SK-N-SH treated with all-trans-retinoic acid at 6 μM for 48 hours (cell line): ENCODE results near the gene C2orf74.

Experiments
- ARNTL ChIP-seq: fragments of 450-650 bp; formaldehyde crosslinking; IDR thresholded peaks from 2 replicates; pipeline ENCODE4 v1.5.0; 2020; ENCODE audit warnings: low read depth, mild to moderate bottlenecking, moderate library complexity, borderline replicate concordance
- BACH2 ChIP-seq: fragments of 250-450 bp; sonication (Bioruptor Pico); IDR thresholded peaks from 2 replicates; pipeline ENCODE4 v1.9.0; 2021; ENCODE audit warnings: mild to moderate bottlenecking, borderline replicate concordance
- ISL1 ChIP-seq: fragments of 250-450 bp; sonication (Bioruptor Pico); IDR thresholded peaks from 2 replicates; pipeline ENCODE4 v2.1.2; 2022; ENCODE audit warnings: mild to moderate bottlenecking, moderate library complexity
- PPARA ChIP-seq: fragments of 250-450 bp; sonication (Bioruptor Pico); IDR thresholded peaks from 2 replicates; pipeline ENCODE4 v1.5.0; 2020; ENCODE audit warnings: mild to moderate bottlenecking, borderline replicate concordance
- RARB ChIP-seq: fragments of 250-450 bp; sonication (Bioruptor Pico); IDR thresholded peaks from 2 replicates; pipeline ENCODE4 v1.8.0; 2021; ENCODE audit warnings: mild to moderate bottlenecking, moderate library complexity
- SNAI2 ChIP-seq: fragments of 250-450 bp; sonication (Bioruptor Pico); IDR thresholded peaks from 2 replicates; pipeline ENCODE4 v1.5.0; 2020; ENCODE audit warnings: mild to moderate bottlenecking, moderate library complexity
- TCF4 ChIP-seq: fragments of 250-450 bp; sonication (Bioruptor Pico); IDR thresholded peaks from 2 replicates; pipeline ENCODE4 v1.8.0; 2021; ENCODE audit warnings: mild to moderate bottlenecking, moderate library complexity, borderline replicate concordance
- TOX ChIP-seq: fragments of 250-450 bp; sonication (Bioruptor Pico); IDR thresholded peaks from 2 replicates; pipeline ENCODE4 v1.8.0; 2021; ENCODE audit warnings: mild to moderate bottlenecking, moderate library complexity, borderline replicate concordance
- ZFP3 ChIP-seq: fragments of 250-450 bp; sonication (Bioruptor Pico); IDR thresholded peaks from 2 replicates; pipeline ENCODE4 v1.5.0; 2020; ENCODE audit warnings: mild to moderate bottlenecking, moderate library complexity
- ZFP30 ChIP-seq: fragments of 450-650 bp; formaldehyde crosslinking; IDR thresholded peaks from 2 replicates; pipeline ENCODE4 v1.5.0; 2022; ENCODE audit warnings: mild to moderate bottlenecking, moderate library complexity
- ZNF565 ChIP-seq: fragments of 450-650 bp; formaldehyde crosslinking; conservative IDR thresholded peaks from 2 replicates; pipeline ENCODE4 v1.5.0; 2020; ENCODE audit warnings: low read depth, mild to moderate bottlenecking, moderate library complexity
- TF ChIP-seq, protein P1 (sequence below): fragments of 250-450 bp; sonication (Bioruptor Pico); IDR thresholded peaks from 2 replicates; pipeline ENCODE4 v1.8.0; 2020; ENCODE audit warnings: mild to moderate bottlenecking, moderate library complexity, borderline replicate concordance
- TF ChIP-seq, protein P2 (sequence below): fragments of 250-450 bp; sonication (Bioruptor Pico); IDR thresholded peaks from 2 replicates; pipeline ENCODE4 v1.5.1; 2020; ENCODE audit warnings: low read depth, mild to moderate bottlenecking, moderate library complexity

DNA sequence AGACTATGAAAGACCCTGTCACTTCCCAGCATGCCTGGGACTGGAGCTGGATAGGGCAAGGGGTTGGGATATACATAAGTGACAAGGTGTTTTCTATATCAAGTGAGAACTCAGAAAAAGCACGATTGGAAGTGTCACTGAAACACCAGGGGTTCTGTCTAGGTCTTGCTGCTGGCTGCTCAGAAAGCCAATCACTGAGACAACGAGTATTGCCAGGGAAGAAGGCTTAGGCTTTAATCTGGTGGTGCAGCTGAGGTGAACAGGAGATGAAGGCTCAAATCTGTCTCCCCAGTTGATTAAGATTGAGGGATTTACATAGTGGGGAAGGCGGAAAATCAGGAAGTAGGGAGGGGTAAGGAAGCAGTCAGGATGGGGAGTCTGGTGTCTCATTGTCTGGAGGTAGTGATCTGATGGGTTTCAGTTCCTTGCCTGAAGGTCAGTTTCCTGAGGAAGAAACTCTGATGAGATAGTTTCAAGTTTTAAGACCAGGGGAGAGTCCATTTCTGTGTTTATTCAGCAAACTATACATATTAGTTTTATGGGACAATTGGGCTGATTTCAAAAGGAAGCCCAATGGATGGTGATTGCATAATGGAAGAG, 3.5 kb upstream of the C2orf74 start:
- TF ChIP-seq PPARA: no peak
- TF ChIP-seq RARB (CRISPR knock-in tag): no peak
- TF ChIP-seq ZFP3 (CRISPR knock-in tag): no peak
- TF ChIP-seq ZNF565 (CRISPR knock-in tag): no peak
- TF ChIP-seq, protein P1, sequence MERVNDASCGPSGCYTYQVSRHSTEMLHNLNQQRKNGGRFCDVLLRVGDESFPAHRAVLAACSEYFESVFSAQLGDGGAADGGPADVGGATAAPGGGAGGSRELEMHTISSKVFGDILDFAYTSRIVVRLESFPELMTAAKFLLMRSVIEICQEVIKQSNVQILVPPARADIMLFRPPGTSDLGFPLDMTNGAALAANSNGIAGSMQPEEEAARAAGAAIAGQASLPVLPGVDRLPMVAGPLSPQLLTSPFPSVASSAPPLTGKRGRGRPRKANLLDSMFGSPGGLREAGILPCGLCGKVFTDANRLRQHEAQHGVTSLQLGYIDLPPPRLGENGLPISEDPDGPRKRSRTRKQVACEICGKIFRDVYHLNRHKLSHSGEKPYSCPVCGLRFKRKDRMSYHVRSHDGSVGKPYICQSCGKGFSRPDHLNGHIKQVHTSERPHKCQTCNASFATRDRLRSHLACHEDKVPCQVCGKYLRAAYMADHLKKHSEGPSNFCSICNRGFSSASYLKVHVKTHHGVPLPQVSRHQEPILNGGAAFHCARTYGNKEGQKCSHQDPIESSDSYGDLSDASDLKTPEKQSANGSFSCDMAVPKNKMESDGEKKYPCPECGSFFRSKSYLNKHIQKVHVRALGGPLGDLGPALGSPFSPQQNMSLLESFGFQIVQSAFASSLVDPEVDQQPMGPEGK: no peak
- no peak for TF ChIP-seq ARNTL (CRISPR knock-in tag)
- TF ChIP-seq SNAI2 (CRISPR knock-in tag): no peak
- TF ChIP-seq, protein P2, sequence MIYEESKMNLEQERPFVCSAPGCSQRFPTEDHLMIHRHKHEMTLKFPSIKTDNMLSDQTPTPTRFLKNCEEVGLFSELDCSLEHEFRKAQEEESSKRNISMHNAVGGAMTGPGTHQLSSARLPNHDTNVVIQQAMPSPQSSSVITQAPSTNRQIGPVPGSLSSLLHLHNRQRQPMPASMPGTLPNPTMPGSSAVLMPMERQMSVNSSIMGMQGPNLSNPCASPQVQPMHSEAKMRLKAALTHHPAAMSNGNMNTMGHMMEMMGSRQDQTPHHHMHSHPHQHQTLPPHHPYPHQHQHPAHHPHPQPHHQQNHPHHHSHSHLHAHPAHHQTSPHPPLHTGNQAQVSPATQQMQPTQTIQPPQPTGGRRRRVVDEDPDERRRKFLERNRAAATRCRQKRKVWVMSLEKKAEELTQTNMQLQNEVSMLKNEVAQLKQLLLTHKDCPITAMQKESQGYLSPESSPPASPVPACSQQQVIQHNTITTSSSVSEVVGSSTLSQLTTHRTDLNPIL (CRISPR knock-in tag): no peak
- TF ChIP-seq TCF4 (CRISPR knock-in tag): no peak
- TF ChIP-seq ZFP30 (CRISPR knock-in tag): no peak
- no peak for TF ChIP-seq ISL1
- TF ChIP-seq BACH2 (CRISPR knock-in tag): no peak
- no peak for TF ChIP-seq TOX (CRISPR knock-in tag)
